HG03432 (cell line): Measurements from ENCODE around the gene CHDH.

Experiments used
- ATAC-seq: cut with Tn5 transposase; IDR thresholded peaks from one replicate; pipeline ENCODE4 v1.9.1; 2021; ENCODE audit warnings: mild to moderate bottlenecking, moderate library complexity; ENCODE audit not compliant: unreplicated experiment

The CHDH gene

DNA sequence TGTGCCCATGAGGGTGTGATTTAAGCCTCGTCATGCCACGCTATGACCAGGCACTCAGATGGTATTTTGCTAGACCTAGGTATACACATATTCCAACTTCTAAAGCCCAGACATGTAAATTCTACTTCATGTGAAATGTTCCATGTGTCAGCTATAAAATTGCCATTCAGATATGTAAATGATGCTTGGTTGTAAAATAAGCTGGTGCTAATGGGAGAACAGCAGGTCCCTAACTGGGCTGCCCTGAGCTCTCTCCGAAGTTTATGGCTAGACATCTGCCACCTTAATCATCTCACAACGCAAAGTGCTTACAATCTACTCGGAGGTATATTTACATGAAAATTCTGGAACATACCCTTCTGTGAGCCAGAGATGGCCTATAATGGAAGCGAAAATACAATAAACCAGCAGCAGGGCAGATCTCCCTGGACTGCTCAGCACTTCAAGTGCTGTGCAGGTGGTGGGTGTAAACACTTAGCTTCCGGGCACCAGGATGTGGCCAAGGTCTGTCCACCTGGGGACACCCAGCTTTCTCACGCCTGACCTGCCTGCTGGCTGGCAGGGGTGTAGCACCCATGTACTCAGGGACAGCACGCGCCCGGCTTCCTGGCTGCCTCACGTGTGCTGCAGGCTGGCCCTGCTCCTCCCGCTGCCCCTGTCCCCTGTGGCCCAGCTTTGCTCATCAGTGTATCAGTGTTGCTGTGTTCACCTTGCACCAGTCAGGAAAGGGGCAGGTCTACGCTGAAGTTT, 82.0 kb downstream of the CHDH start:
- no peak for ATAC-seq

DNA sequence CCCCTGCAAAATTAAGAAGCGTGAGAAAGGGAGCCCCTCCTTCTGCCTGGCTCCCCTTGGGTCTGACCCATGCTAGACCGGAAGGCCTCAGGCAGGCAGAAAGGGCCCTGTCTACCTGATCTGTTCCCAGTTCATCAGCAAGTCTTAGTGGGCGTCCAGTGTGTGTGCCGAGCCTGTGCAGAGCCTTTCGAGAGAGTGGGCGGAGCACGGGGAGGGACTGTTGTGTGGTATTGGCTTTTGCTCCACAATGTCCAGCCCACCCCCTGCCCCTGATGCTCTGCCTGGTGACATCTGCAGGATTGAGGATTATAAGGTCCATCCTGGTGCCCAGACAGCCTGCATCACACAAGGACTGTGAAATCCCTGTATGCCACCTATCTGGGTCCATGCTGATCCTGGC, 82.9 kb downstream of the CHDH start:
- no peak for ATAC-seq
